RWPE1 (cell line): Measurements from ENCODE around the gene NRXN3.

Source experiments
- CTCF ChIA-PET: fragments of 350-600 bp; sonication (Branson Sonifier 250); formaldehyde crosslinking; extraction: SDS; loops from one replicate; lab custom pipeline; 2021; lab: Yijun Ruan, JAX
- POLR2A ChIA-PET: fragments of 400-600 bp; formaldehyde crosslinking; extraction: SDS; loops from one replicate; lab custom pipeline; 2020; ENCODE audit warnings: antibody characterized with exemption; ENCODE audit not compliant: low non-redundant PET; lab: Yijun Ruan, JAX
- DNase-seq: peaks from one replicate; pipeline ENCODE4 v3.0.0; 2012; ENCODE audit warnings: low spot score
- H3K27ac ChIP-seq: fragments of 450-650 bp; 2 replicates; pipeline ENCODE4 v1.5.1; 2017
- TF ChIP-seq, protein P1 (sequence below): fragments of 450-650 bp; conservative IDR thresholded peaks from 2 replicates; pipeline ENCODE4 v1.5.1; 2017; ENCODE audit warnings: low read depth, mild to moderate bottlenecking

The NRXN3 gene

GRCh38 chr14:78359581-78359980 is 189.4 kb downstream of the NRXN3 start:
- ChIA-PET POLR2A (no interaction called here), CTCF (no interaction called here)
- DNase-seq = no peak
- TF ChIP-seq, protein P1, sequence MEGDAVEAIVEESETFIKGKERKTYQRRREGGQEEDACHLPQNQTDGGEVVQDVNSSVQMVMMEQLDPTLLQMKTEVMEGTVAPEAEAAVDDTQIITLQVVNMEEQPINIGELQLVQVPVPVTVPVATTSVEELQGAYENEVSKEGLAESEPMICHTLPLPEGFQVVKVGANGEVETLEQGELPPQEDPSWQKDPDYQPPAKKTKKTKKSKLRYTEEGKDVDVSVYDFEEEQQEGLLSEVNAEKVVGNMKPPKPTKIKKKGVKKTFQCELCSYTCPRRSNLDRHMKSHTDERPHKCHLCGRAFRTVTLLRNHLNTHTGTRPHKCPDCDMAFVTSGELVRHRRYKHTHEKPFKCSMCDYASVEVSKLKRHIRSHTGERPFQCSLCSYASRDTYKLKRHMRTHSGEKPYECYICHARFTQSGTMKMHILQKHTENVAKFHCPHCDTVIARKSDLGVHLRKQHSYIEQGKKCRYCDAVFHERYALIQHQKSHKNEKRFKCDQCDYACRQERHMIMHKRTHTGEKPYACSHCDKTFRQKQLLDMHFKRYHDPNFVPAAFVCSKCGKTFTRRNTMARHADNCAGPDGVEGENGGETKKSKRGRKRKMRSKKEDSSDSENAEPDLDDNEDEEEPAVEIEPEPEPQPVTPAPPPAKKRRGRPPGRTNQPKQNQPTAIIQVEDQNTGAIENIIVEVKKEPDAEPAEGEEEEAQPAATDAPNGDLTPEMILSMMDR = no peak
- no peak overlapping the region for H3K27ac ChIP-seq

DNA sequence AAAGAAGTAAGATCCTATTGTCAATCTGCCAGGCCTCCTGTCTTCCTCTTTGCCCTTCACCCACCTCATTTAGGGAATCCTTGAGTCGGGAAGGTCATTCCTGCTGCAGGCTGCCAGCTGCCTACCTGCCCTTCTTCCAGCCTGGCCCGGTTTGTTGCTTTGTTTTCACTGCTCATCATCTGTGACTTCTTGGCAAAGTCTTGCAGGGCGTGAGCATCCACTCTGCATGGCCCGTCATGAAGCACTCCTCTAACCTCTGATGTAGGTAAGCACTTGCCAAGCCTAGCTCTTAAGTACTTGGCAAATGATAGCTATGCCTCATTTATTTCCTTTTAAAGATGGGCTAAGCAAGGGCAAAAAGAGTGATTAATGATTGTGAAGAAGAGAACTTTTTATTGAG is 192.8 kb downstream of the NRXN3 start:
- no peak overlapping the region for H3K27ac ChIP-seq
- ChIA-PET CTCF (no interaction called here), POLR2A (no interaction called here)
- TF ChIP-seq, protein P1 = no peak
- no peak for DNase-seq

GRCh38 chr14:78367355-78367754 is 197.2 kb downstream of the NRXN3 start:
- ChIA-PET CTCF (interaction anchor here (0.6 to 1.0 kb wide), 2 partner anchors 13 to 244 kb away, joined by 3 to 4 read pairs; no protein-coding TSS in a partner anchor), POLR2A (no interaction called here)
- no peak overlapping the region for H3K27ac ChIP-seq
- TF ChIP-seq, protein P1 = no peak
- DNase-seq = no peak

- H3K27ac ChIP-seq = no peak overlapping the region
- no peak for DNase-seq
- CTCF ChIA-PET = no interaction called here
- POLR2A ChIA-PET = no interaction called here
- TF ChIP-seq, protein P1 = no peak
Measured at GRCh38 chr14:78383060-78383459, 212.9 kb downstream of the NRXN3 start.

DNA sequence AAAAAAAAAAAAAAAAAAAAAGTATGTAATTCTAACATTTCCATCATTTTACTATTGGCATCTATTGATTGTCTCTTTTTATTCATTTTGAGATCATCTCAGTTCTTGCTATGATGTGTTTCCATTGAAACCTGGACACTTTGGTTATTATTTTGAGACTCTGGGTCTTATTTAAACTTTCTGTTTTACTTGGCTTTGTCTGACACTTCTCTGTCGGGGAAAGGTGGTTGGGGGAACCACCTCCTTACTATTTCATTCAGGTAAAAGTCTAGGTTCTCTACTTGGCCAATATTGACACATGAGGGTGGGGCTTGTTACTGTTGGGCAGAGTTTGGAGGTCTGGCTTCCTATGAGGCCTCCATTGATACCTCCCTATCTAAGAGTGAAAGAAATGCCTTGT is 228.0 kb downstream of the NRXN3 start:
- DNase-seq = no peak
- CTCF ChIA-PET = no interaction called here

GRCh38 chr14:78399316-78399889 is 229.2 kb downstream of the NRXN3 start:
- POLR2A ChIA-PET = no interaction called here

More for the DNA sequence above, 228.0 kb downstream of the NRXN3 start:
- no peak overlapping the region for H3K27ac ChIP-seq
- POLR2A ChIA-PET = no interaction called here
- TF ChIP-seq, protein P1 = no peak

More at GRCh38 chr14:78399316-78399889, 229.2 kb downstream of the NRXN3 start:
- CTCF ChIA-PET = no interaction called here
- H3K27ac ChIP-seq = no peak overlapping the region
- TF ChIP-seq, protein P1 = no peak
- no peak for DNase-seq
